ENCODE measurements around the gene AJAP1. TPM values are rescaled to one million over a fixed set of nuclear protein-coding genes. Genes with fewer than 3 reads are reported as not detected.

AJAP1 gene
- total RNA-seq, 1 donor from 2014 or later: 0.46 TPM

GRCh38 chr1:4613606-4614370, 40.6 kb upstream of the AJAP1 start:
- no peak for TF ChIP-seq CTCF (IDR thresholded peaks at IDR 0.05; ENCODE audit: unreplicated experiment)
- Mint-ChIP-seq H3K9me3 (ENCODE audit: low read depth) (no peaks in the 10 kb centered on the region), H3K27ac (no peak overlapping the region), H3K4me3 (ENCODE audit: low read depth) (no peak overlapping the region), H3K4me1 (ENCODE audit: low read depth) (peaks cover 3% of the 10 kb centered on the region), H3K27me3 (peaks cover 19% of the 10 kb centered on the region), H3K36me3 (ENCODE audit: insufficient read depth) (peaks cover 1% of the 10 kb centered on the region)
- DNase-seq (ENCODE audit: low spot score, unreplicated experiment): no peak

GRCh38 chr1:4614371-4615137, 39.9 kb upstream of the AJAP1 start:
- no peak overlapping the region for H3K27ac Mint-ChIP-seq
- H3K36me3 Mint-ChIP-seq (ENCODE audit: insufficient read depth): peaks cover 1% of the 10 kb centered on the region
- H3K9me3 Mint-ChIP-seq (ENCODE audit: low read depth): no peaks in the 10 kb centered on the region
- no peak overlapping the region for H3K4me3 Mint-ChIP-seq (ENCODE audit: low read depth)
- H3K4me1 Mint-ChIP-seq (ENCODE audit: low read depth): peaks cover 3% of the 10 kb centered on the region
- no peak for TF ChIP-seq CTCF (IDR thresholded peaks at IDR 0.05; ENCODE audit: unreplicated experiment)
- H3K27me3 Mint-ChIP-seq: peaks cover 19% of the 10 kb centered on the region
- no peak for DNase-seq (ENCODE audit: low spot score, unreplicated experiment)

- no peak for TF ChIP-seq CTCF (IDR thresholded peaks at IDR 0.05; ENCODE audit: unreplicated experiment)
- Mint-ChIP-seq H3K4me1 (ENCODE audit: low read depth) (peaks cover 3% of the 10 kb centered on the region), H3K27me3 (peaks cover 19% of the 10 kb centered on the region), H3K27ac (no peak overlapping the region), H3K9me3 (ENCODE audit: low read depth) (no peaks in the 10 kb centered on the region), H3K36me3 (ENCODE audit: insufficient read depth) (peaks cover 1% of the 10 kb centered on the region), H3K4me3 (ENCODE audit: low read depth) (no peak overlapping the region)
- no peak for DNase-seq (ENCODE audit: low spot score, unreplicated experiment)
Measured at GRCh38 chr1:4615138-4615470, 39.3 kb upstream of the AJAP1 start.

GRCh38 chr1:4615501-4615900, 38.9 kb upstream of the AJAP1 start:
- no peak for DNase-seq (ENCODE audit: low spot score, unreplicated experiment)
- Mint-ChIP-seq H3K9me3 (ENCODE audit: low read depth) (no peaks in the 10 kb centered on the region), H3K36me3 (ENCODE audit: insufficient read depth) (peaks cover 1% of the 10 kb centered on the region), H3K4me3 (ENCODE audit: low read depth) (no peak overlapping the region), H3K4me1 (ENCODE audit: low read depth) (peaks cover 3% of the 10 kb centered on the region), H3K27ac (no peak overlapping the region), H3K27me3 (peaks cover 19% of the 10 kb centered on the region)
- TF ChIP-seq CTCF (IDR thresholded peaks at IDR 0.05; ENCODE audit: unreplicated experiment): no peak

GRCh38 chr1:4616831-4617465, 37.5 kb upstream of the AJAP1 start:
- Mint-ChIP-seq H3K4me1 (ENCODE audit: low read depth) (peaks cover 3% of the 10 kb centered on the region), H3K27ac (no peak overlapping the region), H3K27me3 (peaks cover 19% of the 10 kb centered on the region), H3K9me3 (ENCODE audit: low read depth) (no peaks in the 10 kb centered on the region), H3K4me3 (ENCODE audit: low read depth) (no peak overlapping the region), H3K36me3 (ENCODE audit: insufficient read depth) (no peaks in the 10 kb centered on the region)
- no peak for TF ChIP-seq CTCF (IDR thresholded peaks at IDR 0.05; ENCODE audit: unreplicated experiment)
- no peak for DNase-seq (ENCODE audit: low spot score, unreplicated experiment)

Data from progenitor cell of endocrine pancreas (in vitro differentiated cells).